ENCODE results near the gene TEX19.

DNA sequence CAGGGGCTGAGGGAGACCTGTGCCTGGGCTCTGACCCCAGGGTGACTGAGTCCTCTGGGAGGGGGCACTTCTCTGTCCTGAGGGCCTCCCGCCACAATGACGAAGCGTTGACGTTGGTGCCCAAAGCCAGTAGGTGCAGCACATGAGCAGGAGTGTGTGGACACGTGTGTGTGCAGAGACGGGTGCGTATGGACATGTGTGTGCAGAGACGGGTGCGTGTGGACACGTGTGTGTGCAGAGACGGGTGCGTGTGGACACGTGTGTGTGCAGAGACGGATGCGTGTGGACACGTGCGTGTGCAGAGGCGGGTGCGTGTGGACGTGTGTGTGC lies 40.9 kb upstream of the TEX19 start:
- TF ChIP-seq, protein P1, sequence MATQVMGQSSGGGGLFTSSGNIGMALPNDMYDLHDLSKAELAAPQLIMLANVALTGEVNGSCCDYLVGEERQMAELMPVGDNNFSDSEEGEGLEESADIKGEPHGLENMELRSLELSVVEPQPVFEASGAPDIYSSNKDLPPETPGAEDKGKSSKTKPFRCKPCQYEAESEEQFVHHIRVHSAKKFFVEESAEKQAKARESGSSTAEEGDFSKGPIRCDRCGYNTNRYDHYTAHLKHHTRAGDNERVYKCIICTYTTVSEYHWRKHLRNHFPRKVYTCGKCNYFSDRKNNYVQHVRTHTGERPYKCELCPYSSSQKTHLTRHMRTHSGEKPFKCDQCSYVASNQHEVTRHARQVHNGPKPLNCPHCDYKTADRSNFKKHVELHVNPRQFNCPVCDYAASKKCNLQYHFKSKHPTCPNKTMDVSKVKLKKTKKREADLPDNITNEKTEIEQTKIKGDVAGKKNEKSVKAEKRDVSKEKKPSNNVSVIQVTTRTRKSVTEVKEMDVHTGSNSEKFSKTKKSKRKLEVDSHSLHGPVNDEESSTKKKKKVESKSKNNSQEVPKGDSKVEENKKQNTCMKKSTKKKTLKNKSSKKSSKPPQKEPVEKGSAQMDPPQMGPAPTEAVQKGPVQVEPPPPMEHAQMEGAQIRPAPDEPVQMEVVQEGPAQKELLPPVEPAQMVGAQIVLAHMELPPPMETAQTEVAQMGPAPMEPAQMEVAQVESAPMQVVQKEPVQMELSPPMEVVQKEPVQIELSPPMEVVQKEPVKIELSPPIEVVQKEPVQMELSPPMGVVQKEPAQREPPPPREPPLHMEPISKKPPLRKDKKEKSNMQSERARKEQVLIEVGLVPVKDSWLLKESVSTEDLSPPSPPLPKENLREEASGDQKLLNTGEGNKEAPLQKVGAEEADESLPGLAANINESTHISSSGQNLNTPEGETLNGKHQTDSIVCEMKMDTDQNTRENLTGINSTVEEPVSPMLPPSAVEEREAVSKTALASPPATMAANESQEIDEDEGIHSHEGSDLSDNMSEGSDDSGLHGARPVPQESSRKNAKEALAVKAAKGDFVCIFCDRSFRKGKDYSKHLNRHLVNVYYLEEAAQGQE (IDR thresholded peaks at IDR 0.05; ENCODE audit: unreplicated experiment): no peak
- TF ChIP-seq, protein P2, sequence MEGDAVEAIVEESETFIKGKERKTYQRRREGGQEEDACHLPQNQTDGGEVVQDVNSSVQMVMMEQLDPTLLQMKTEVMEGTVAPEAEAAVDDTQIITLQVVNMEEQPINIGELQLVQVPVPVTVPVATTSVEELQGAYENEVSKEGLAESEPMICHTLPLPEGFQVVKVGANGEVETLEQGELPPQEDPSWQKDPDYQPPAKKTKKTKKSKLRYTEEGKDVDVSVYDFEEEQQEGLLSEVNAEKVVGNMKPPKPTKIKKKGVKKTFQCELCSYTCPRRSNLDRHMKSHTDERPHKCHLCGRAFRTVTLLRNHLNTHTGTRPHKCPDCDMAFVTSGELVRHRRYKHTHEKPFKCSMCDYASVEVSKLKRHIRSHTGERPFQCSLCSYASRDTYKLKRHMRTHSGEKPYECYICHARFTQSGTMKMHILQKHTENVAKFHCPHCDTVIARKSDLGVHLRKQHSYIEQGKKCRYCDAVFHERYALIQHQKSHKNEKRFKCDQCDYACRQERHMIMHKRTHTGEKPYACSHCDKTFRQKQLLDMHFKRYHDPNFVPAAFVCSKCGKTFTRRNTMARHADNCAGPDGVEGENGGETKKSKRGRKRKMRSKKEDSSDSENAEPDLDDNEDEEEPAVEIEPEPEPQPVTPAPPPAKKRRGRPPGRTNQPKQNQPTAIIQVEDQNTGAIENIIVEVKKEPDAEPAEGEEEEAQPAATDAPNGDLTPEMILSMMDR (conservative IDR thresholded peaks at IDR 0.05; ENCODE audit: low read depth in 2 of 2): no peak
- TF ChIP-seq POLR2AphosphoS5 (IDR thresholded peaks at IDR 0.05; ENCODE audit: low read depth) (no peak), EZH2phosphoT487 (IDR thresholded peaks at IDR 0.05; ENCODE audit: unreplicated experiment) (no peak), EZH2 (IDR thresholded peaks at IDR 0.05; ENCODE audit: low read depth, unreplicated experiment) (no peak), CREB1 (CRISPR knock-in tag; IDR thresholded peaks at IDR 0.05; ENCODE audit: low read depth) (no peak), JUNB (IDR thresholded peaks at IDR 0.05; ENCODE audit: unreplicated experiment) (no peak), NANOG (IDR thresholded peaks at IDR 0.05; ENCODE audit: borderline replicate concordance) (no peak), STAT1 (IDR thresholded peaks at IDR 0.05; ENCODE audit: unreplicated experiment) (no peak)
- TF ChIP-seq, protein P3, sequence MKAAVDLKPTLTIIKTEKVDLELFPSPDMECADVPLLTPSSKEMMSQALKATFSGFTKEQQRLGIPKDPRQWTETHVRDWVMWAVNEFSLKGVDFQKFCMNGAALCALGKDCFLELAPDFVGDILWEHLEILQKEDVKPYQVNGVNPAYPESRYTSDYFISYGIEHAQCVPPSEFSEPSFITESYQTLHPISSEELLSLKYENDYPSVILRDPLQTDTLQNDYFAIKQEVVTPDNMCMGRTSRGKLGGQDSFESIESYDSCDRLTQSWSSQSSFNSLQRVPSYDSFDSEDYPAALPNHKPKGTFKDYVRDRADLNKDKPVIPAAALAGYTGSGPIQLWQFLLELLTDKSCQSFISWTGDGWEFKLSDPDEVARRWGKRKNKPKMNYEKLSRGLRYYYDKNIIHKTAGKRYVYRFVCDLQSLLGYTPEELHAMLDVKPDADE (IDR thresholded peaks at IDR 0.05): no peak
- TF ChIP-seq, protein P4, sequence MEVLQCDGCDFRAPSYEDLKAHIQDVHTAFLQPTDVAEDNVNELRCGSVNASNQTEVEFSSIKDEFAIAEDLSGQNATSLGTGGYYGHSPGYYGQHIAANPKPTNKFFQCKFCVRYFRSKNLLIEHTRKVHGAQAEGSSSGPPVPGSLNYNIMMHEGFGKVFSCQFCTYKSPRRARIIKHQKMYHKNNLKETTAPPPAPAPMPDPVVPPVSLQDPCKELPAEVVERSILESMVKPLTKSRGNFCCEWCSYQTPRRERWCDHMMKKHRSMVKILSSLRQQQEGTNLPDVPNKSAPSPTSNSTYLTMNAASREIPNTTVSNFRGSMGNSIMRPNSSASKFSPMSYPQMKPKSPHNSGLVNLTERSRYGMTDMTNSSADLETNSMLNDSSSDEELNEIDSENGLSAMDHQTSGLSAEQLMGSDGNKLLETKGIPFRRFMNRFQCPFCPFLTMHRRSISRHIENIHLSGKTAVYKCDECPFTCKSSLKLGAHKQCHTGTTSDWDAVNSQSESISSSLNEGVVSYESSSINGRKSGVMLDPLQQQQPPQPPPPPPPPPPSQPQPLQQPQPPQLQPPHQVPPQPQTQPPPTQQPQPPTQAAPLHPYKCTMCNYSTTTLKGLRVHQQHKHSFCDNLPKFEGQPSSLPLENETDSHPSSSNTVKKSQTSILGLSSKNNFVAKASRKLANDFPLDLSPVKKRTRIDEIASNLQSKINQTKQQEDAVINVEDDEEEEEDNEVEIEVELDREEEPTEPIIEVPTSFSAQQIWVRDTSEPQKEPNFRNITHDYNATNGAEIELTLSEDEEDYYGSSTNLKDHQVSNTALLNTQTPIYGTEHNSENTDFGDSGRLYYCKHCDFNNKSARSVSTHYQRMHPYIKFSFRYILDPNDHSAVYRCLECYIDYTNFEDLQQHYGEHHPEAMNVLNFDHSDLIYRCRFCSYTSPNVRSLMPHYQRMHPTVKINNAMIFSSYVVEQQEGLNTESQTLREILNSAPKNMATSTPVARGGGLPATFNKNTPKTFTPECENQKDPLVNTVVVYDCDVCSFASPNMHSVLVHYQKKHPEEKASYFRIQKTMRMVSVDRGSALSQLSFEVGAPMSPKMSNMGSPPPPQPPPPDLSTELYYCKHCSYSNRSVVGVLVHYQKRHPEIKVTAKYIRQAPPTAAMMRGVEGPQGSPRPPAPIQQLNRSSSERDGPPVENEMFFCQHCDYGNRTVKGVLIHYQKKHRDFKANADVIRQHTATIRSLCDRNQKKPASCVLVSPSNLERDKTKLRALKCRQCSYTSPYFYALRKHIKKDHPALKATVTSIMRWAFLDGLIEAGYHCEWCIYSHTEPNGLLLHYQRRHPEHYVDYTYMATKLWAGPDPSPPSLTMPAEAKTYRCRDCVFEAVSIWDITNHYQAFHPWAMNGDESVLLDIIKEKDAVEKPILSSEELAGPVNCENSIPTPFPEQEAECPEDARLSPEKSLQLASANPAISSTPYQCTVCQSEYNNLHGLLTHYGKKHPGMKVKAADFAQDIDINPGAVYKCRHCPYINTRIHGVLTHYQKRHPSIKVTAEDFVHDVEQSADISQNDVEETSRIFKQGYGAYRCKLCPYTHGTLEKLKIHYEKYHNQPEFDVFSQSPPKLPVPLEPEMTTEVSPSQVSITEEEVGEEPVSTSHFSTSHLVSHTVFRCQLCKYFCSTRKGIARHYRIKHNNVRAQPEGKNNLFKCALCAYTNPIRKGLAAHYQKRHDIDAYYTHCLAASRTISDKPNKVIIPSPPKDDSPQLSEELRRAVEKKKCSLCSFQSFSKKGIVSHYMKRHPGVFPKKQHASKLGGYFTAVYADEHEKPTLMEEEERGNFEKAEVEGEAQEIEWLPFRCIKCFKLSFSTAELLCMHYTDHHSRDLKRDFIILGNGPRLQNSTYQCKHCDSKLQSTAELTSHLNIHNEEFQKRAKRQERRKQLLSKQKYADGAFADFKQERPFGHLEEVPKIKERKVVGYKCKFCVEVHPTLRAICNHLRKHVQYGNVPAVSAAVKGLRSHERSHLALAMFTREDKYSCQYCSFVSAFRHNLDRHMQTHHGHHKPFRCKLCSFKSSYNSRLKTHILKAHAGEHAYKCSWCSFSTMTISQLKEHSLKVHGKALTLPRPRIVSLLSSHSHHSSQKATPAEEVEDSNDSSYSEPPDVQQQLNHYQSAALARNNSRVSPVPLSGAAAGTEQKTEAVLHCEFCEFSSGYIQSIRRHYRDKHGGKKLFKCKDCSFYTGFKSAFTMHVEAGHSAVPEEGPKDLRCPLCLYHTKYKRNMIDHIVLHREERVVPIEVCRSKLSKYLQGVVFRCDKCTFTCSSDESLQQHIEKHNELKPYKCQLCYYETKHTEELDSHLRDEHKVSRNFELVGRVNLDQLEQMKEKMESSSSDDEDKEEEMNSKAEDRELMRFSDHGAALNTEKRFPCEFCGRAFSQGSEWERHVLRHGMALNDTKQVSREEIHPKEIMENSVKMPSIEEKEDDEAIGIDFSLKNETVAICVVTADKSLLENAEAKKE (CRISPR knock-in tag; IDR thresholded peaks at IDR 0.05): no peak

Measured in GM23338 (cell line).